22Rv1 (cell line): ENCODE measurements around the gene GAS6.

Experiments used
- ZFX ChIP-seq: fragments of 450-650 bp; IDR thresholded peaks from 2 replicates; pipeline ENCODE4 v1.6.1; 2017; ENCODE audit warnings: antibody characterized with exemption, borderline replicate concordance
- TF ChIP-seq, protein P1 (sequence below): fragments of 450-650 bp; IDR thresholded peaks from 2 replicates; pipeline ENCODE4 v1.5.1; 2017; ENCODE audit warnings: mild to moderate bottlenecking

DNA sequence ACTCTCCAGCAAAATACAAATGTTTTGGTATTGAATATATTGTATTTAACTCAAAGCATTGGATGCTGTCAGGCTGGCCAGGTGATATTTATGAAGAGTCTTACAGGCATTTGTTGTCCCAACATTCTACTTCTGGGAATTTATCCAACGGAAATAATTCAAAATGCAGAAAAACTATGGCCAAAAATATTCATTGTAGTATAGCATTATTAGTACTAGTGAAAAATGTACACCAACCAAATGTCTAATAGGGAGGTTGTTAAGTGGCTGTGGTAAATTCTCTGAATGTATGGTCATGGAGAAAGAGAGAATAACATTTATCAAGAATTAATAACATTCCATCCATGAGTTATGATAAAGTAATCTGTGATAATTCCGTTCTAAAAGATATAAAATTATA is 38.6 kb upstream of the GAS6 start:
- TF ChIP-seq, protein P1, sequence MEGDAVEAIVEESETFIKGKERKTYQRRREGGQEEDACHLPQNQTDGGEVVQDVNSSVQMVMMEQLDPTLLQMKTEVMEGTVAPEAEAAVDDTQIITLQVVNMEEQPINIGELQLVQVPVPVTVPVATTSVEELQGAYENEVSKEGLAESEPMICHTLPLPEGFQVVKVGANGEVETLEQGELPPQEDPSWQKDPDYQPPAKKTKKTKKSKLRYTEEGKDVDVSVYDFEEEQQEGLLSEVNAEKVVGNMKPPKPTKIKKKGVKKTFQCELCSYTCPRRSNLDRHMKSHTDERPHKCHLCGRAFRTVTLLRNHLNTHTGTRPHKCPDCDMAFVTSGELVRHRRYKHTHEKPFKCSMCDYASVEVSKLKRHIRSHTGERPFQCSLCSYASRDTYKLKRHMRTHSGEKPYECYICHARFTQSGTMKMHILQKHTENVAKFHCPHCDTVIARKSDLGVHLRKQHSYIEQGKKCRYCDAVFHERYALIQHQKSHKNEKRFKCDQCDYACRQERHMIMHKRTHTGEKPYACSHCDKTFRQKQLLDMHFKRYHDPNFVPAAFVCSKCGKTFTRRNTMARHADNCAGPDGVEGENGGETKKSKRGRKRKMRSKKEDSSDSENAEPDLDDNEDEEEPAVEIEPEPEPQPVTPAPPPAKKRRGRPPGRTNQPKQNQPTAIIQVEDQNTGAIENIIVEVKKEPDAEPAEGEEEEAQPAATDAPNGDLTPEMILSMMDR: no peak
- TF ChIP-seq ZFX: no peak
